ENCODE results near the gene CNEP1R1. TPM values are rescaled to one million over a fixed set of nuclear protein-coding genes. Genes with fewer than 3 reads are reported as not detected.
A peak's percentile ranks its signal among the peaks of the same experiment; 100 is the strongest.

The CNEP1R1 gene
- total RNA-seq, 2 donors from 2014 or later = 14.2 to 36.5 TPM

- ATAC-seq (ENCODE audit: insufficient number of reproducible peaks, low FRiP score, low read depth) (no peak), DNase-seq (ENCODE audit: low spot score) (no peak)
- Histone ChIP-seq H3K27me3 (replicated peaks; ENCODE audit: insufficient read depth) (no peaks in the 10 kb centered on the region), H3K27ac (no peak overlapping the region), H3K4me3 (no peak overlapping the region), H3K9me3 (no peaks in the 10 kb centered on the region), H3K4me1 (ENCODE audit: control insufficient read depth in 1 of 2, low read depth in 2 of 2) (peaks cover 8 to 23% of the 10 kb centered on the region in 2 donors), H3K36me3 (no peaks in the 10 kb centered on the region)
- no peak for TF ChIP-seq CTCF (IDR thresholded peaks at IDR 0.05)
Observed at GRCh38 chr16:50024207-50024606, 818 bp upstream of the CNEP1R1 start.

GRCh38 chr16:50025537-50025931, 509 bp downstream of the CNEP1R1 start:
- Histone ChIP-seq H3K4me1 (ENCODE audit: control insufficient read depth in 1 of 2, low read depth in 2 of 2) (peaks cover 8 to 23% of the 10 kb centered on the region in 2 donors), H3K27me3 (replicated peaks; ENCODE audit: insufficient read depth) (no peaks in the 10 kb centered on the region), H3K27ac (peak overlapping the region; percentile 70 to 74), H3K9me3 (no peaks in the 10 kb centered on the region), H3K4me3 (peak overlapping the region; percentile 93), H3K36me3 (no peaks in the 10 kb centered on the region)
- peak; percentile 8 for ATAC-seq (ENCODE audit: insufficient number of reproducible peaks, low FRiP score, low read depth)
- DNase-seq (ENCODE audit: low spot score) = no peak
- TF ChIP-seq CTCF (IDR thresholded peaks at IDR 0.05) = no peak

GRCh38 chr16:50027829-50028228, 2.8 kb downstream of the CNEP1R1 start:
- Histone ChIP-seq H3K9me3 (no peaks in the 10 kb centered on the region), H3K4me1 (ENCODE audit: control insufficient read depth in 1 of 2, low read depth in 2 of 2) (peaks cover 8 to 23% of the 10 kb centered on the region in 2 donors), H3K36me3 (peaks cover 11% of the 10 kb centered on the region), H3K4me3 (no peak overlapping the region), H3K27me3 (replicated peaks; ENCODE audit: insufficient read depth) (no peaks in the 10 kb centered on the region), H3K27ac (no peak overlapping the region)
- no peak for ATAC-seq (ENCODE audit: insufficient number of reproducible peaks, low FRiP score, low read depth)
- DNase-seq (ENCODE audit: low spot score) = no peak
- TF ChIP-seq CTCF (IDR thresholded peaks at IDR 0.05) = no peak

GRCh38 chr16:50035468-50035992, 10.5 kb downstream of the CNEP1R1 start:
- Histone ChIP-seq H3K9me3 (no peaks in the 10 kb centered on the region), H3K4me3 (no peak overlapping the region), H3K4me1 (ENCODE audit: control insufficient read depth in 1 of 2, low read depth in 2 of 2) (no peaks in the 10 kb centered on the region), H3K27ac (no peak overlapping the region), H3K27me3 (replicated peaks; ENCODE audit: insufficient read depth) (no peaks in the 10 kb centered on the region), H3K36me3 (peaks cover 17% of the 10 kb centered on the region)
- no peak for TF ChIP-seq CTCF (IDR thresholded peaks at IDR 0.05)
- DNase-seq (ENCODE audit: low spot score) = no peak
- no peak for ATAC-seq (ENCODE audit: insufficient number of reproducible peaks, low FRiP score, low read depth)

GRCh38 chr16:50036426-50036825, 11.4 kb downstream of the CNEP1R1 start:
- Histone ChIP-seq H3K4me1 (ENCODE audit: control insufficient read depth in 1 of 2, low read depth in 2 of 2) (no peaks in the 10 kb centered on the region), H3K27ac (no peak overlapping the region), H3K4me3 (no peak overlapping the region), H3K27me3 (replicated peaks; ENCODE audit: insufficient read depth) (no peaks in the 10 kb centered on the region), H3K36me3 (peaks cover 11% of the 10 kb centered on the region), H3K9me3 (no peaks in the 10 kb centered on the region)
- no peak for DNase-seq (ENCODE audit: low spot score)
- no peak for ATAC-seq (ENCODE audit: insufficient number of reproducible peaks, low FRiP score, low read depth)
- TF ChIP-seq CTCF (IDR thresholded peaks at IDR 0.05) = no peak

All from thoracic aorta (tissue), 2 donors.